SK-N-SH treated with all-trans-retinoic acid at 6 μM for 48 hours (cell line): ENCODE measurements around the gene VPS25.

Experiments used
- ATAC-seq: fragments of 200-7000 bp; cut with Tn5 transposase; 3 replicates; pipeline ENCODE4 v1.9.1; 2020; ENCODE audit warnings: mild to moderate bottlenecking, moderate library complexity
- BACH2 ChIP-seq: fragments of 250-450 bp; sonication (Bioruptor Pico); IDR thresholded peaks from 2 replicates; pipeline ENCODE4 v1.9.0; 2021; ENCODE audit warnings: mild to moderate bottlenecking, borderline replicate concordance
- CSDC2 ChIP-seq: fragments of 250-450 bp; sonication (Bioruptor Pico); IDR thresholded peaks from 2 replicates; pipeline ENCODE4 v1.5.0; 2020; ENCODE audit warnings: mild to moderate bottlenecking, moderate library complexity
- GLIS3 ChIP-seq: fragments of 250-450 bp; sonication (Bioruptor Pico); IDR thresholded peaks from 2 replicates; pipeline ENCODE4 v1.5.0; 2020; ENCODE audit warnings: mild to moderate bottlenecking, moderate library complexity
- ISL1 ChIP-seq: fragments of 250-450 bp; sonication (Bioruptor Pico); IDR thresholded peaks from 2 replicates; pipeline ENCODE4 v2.1.2; 2022; ENCODE audit warnings: mild to moderate bottlenecking, moderate library complexity
- OSR1 ChIP-seq: fragments of 250-450 bp; sonication (Bioruptor Pico); IDR thresholded peaks from 2 replicates; pipeline ENCODE4 v1.8.0; 2022; ENCODE audit warnings: moderate library complexity, mild to moderate bottlenecking, inconsistent platforms
- PPARA ChIP-seq: fragments of 250-450 bp; sonication (Bioruptor Pico); IDR thresholded peaks from 2 replicates; pipeline ENCODE4 v1.5.0; 2020; ENCODE audit warnings: mild to moderate bottlenecking, borderline replicate concordance
- RARB ChIP-seq: fragments of 250-450 bp; sonication (Bioruptor Pico); IDR thresholded peaks from 2 replicates; pipeline ENCODE4 v1.8.0; 2021; ENCODE audit warnings: mild to moderate bottlenecking, moderate library complexity
- SNAI2 ChIP-seq: fragments of 250-450 bp; sonication (Bioruptor Pico); IDR thresholded peaks from 2 replicates; pipeline ENCODE4 v1.5.0; 2020; ENCODE audit warnings: mild to moderate bottlenecking, moderate library complexity
- TCF4 ChIP-seq: fragments of 250-450 bp; sonication (Bioruptor Pico); IDR thresholded peaks from 2 replicates; pipeline ENCODE4 v1.8.0; 2021; ENCODE audit warnings: mild to moderate bottlenecking, moderate library complexity, borderline replicate concordance
- TOX ChIP-seq: fragments of 250-450 bp; sonication (Bioruptor Pico); IDR thresholded peaks from 2 replicates; pipeline ENCODE4 v1.8.0; 2021; ENCODE audit warnings: mild to moderate bottlenecking, moderate library complexity, borderline replicate concordance
- ZC3H10 ChIP-seq: fragments of 250-450 bp; sonication (Bioruptor Pico); IDR thresholded peaks from 2 replicates; pipeline ENCODE4 v1.5.1; 2021; ENCODE audit warnings: mild to moderate bottlenecking, moderate library complexity
- ZFP3 ChIP-seq: fragments of 250-450 bp; sonication (Bioruptor Pico); IDR thresholded peaks from 2 replicates; pipeline ENCODE4 v1.5.0; 2020; ENCODE audit warnings: mild to moderate bottlenecking, moderate library complexity
- ZFP30 ChIP-seq: fragments of 450-650 bp; formaldehyde crosslinking; IDR thresholded peaks from 2 replicates; pipeline ENCODE4 v1.5.0; 2022; ENCODE audit warnings: mild to moderate bottlenecking, moderate library complexity
- ZNF565 ChIP-seq: fragments of 450-650 bp; formaldehyde crosslinking; conservative IDR thresholded peaks from 2 replicates; pipeline ENCODE4 v1.5.0; 2020; ENCODE audit warnings: low read depth, mild to moderate bottlenecking, moderate library complexity
- ZNF70 ChIP-seq: fragments of 450-650 bp; formaldehyde crosslinking; IDR thresholded peaks from 2 replicates; pipeline ENCODE4 v1.5.0; 2020; ENCODE audit warnings: mild to moderate bottlenecking, moderate library complexity
- TF ChIP-seq, protein P1 (sequence below): fragments of 250-450 bp; sonication (Bioruptor Pico); IDR thresholded peaks from 2 replicates; pipeline ENCODE4 v1.5.0; 2020; ENCODE audit warnings: mild to moderate bottlenecking, moderate library complexity
- TF ChIP-seq, protein P2 (sequence below): fragments of 250-450 bp; sonication (Bioruptor Pico); IDR thresholded peaks from 2 replicates; pipeline ENCODE4 v1.8.0; 2020; ENCODE audit warnings: mild to moderate bottlenecking, moderate library complexity, borderline replicate concordance
- TF ChIP-seq, protein P3 (sequence below): fragments of 250-450 bp; sonication (Bioruptor Pico); IDR thresholded peaks from 2 replicates; pipeline ENCODE4 v1.5.1; 2021; ENCODE audit warnings: mild to moderate bottlenecking, moderate library complexity
- TF ChIP-seq, protein P4 (sequence below): fragments of 250-450 bp; sonication (Bioruptor Pico); IDR thresholded peaks from 2 replicates; pipeline ENCODE4 v1.8.0; 2021; ENCODE audit warnings: low read depth, mild to moderate bottlenecking, moderate library complexity, borderline replicate concordance
- TF ChIP-seq, protein P5 (sequence below): fragments of 250-450 bp; sonication (Bioruptor Pico); IDR thresholded peaks from 2 replicates; pipeline ENCODE4 v1.5.1; 2020; ENCODE audit warnings: low read depth, mild to moderate bottlenecking, moderate library complexity

Gene VPS25

DNA sequence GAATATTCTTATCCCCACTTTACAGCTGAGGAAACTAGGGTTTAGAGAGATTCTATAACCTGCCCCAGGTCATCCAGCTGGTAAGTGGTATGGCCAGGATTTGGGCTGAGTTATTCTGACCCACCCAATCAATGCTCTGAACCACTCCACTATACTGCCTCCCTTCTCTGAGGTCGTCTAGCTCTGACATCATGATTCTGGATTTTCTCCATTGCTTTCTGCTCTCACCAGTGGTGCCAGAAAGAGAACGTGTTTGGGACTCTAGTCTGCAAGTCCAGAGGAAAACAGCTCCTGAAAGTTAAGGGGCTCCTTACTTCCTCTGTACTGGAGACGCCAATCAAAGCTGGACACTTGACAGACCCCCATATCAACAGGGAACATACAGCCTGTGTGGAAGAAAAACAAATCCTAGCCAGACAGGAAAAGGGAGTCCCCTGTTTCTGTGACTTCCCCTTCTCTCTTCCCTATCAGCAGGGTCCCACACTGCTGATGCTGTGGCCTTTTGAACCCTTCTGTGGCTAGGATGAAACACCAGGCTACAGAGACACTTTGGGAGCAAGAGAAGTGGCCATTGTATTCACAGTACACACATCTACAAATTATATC is 22.4 kb upstream of the VPS25 start:
- no peak for ATAC-seq
- TF ChIP-seq ISL1 (CRISPR knock-in tag) (no peak), RARB (no peak), TCF4 (CRISPR knock-in tag) (no peak), TOX (CRISPR knock-in tag) (no peak), PPARA (no peak), GLIS3 (no peak), ZFP30 (no peak), ZFP3 (CRISPR knock-in tag) (no peak)
- TF ChIP-seq, protein P1, sequence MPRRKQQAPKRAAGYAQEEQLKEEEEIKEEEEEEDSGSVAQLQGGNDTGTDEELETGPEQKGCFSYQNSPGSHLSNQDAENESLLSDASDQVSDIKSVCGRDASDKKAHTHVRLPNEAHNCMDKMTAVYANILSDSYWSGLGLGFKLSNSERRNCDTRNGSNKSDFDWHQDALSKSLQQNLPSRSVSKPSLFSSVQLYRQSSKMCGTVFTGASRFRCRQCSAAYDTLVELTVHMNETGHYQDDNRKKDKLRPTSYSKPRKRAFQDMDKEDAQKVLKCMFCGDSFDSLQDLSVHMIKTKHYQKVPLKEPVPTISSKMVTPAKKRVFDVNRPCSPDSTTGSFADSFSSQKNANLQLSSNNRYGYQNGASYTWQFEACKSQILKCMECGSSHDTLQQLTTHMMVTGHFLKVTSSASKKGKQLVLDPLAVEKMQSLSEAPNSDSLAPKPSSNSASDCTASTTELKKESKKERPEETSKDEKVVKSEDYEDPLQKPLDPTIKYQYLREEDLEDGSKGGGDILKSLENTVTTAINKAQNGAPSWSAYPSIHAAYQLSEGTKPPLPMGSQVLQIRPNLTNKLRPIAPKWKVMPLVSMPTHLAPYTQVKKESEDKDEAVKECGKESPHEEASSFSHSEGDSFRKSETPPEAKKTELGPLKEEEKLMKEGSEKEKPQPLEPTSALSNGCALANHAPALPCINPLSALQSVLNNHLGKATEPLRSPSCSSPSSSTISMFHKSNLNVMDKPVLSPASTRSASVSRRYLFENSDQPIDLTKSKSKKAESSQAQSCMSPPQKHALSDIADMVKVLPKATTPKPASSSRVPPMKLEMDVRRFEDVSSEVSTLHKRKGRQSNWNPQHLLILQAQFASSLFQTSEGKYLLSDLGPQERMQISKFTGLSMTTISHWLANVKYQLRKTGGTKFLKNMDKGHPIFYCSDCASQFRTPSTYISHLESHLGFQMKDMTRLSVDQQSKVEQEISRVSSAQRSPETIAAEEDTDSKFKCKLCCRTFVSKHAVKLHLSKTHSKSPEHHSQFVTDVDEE (CRISPR knock-in tag) = no peak
- TF ChIP-seq, protein P2, sequence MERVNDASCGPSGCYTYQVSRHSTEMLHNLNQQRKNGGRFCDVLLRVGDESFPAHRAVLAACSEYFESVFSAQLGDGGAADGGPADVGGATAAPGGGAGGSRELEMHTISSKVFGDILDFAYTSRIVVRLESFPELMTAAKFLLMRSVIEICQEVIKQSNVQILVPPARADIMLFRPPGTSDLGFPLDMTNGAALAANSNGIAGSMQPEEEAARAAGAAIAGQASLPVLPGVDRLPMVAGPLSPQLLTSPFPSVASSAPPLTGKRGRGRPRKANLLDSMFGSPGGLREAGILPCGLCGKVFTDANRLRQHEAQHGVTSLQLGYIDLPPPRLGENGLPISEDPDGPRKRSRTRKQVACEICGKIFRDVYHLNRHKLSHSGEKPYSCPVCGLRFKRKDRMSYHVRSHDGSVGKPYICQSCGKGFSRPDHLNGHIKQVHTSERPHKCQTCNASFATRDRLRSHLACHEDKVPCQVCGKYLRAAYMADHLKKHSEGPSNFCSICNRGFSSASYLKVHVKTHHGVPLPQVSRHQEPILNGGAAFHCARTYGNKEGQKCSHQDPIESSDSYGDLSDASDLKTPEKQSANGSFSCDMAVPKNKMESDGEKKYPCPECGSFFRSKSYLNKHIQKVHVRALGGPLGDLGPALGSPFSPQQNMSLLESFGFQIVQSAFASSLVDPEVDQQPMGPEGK (CRISPR knock-in tag) = no peak

DNA sequence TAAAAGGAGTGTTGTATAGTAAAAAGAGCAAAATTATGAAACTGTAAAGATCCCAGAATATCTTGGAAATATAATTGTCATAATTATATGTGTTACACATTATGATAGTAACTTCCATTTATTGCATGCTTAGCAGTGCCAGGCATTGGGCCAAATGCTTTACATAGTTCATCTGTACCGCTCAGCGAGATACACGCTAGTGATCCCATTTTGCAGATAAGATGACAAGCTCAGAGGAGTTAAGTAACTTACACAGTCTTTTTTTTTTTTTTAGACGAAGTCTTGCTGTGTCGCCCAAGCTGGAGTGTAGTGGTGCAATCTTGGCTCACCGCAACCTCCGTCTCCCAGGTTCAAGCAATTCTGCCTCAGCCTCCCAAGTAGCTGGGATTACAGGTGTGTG is 21.6 kb upstream of the VPS25 start:
- no peak for ATAC-seq
- TF ChIP-seq, protein P3, sequence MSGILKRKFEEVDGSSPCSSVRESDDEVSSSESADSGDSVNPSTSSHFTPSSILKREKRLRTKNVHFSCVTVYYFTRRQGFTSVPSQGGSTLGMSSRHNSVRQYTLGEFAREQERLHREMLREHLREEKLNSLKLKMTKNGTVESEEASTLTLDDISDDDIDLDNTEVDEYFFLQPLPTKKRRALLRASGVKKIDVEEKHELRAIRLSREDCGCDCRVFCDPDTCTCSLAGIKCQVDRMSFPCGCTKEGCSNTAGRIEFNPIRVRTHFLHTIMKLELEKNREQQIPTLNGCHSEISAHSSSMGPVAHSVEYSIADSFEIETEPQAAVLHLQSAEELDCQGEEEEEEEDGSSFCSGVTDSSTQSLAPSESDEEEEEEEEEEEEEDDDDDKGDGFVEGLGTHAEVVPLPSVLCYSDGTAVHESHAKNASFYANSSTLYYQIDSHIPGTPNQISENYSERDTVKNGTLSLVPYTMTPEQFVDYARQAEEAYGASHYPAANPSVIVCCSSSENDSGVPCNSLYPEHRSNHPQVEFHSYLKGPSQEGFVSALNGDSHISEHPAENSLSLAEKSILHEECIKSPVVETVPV (CRISPR knock-in tag) = no peak
- TF ChIP-seq, protein P4, sequence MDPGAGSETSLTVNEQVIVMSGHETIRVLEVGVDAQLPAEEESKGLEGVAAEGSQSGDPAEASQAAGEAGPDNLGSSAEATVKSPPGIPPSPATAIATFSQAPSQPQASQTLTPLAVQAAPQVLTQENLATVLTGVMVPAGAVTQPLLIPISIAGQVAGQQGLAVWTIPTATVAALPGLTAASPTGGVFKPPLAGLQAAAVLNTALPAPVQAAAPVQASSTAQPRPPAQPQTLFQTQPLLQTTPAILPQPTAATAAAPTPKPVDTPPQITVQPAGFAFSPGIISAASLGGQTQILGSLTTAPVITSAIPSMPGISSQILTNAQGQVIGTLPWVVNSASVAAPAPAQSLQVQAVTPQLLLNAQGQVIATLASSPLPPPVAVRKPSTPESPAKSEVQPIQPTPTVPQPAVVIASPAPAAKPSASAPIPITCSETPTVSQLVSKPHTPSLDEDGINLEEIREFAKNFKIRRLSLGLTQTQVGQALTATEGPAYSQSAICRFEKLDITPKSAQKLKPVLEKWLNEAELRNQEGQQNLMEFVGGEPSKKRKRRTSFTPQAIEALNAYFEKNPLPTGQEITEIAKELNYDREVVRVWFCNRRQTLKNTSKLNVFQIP = no peak
- TF ChIP-seq ZNF70 (CRISPR knock-in tag) (no peak), ISL1 (CRISPR knock-in tag) (no peak), ZFP3 (CRISPR knock-in tag) (no peak), TOX (CRISPR knock-in tag) (no peak), GLIS3 (no peak)

DNA sequence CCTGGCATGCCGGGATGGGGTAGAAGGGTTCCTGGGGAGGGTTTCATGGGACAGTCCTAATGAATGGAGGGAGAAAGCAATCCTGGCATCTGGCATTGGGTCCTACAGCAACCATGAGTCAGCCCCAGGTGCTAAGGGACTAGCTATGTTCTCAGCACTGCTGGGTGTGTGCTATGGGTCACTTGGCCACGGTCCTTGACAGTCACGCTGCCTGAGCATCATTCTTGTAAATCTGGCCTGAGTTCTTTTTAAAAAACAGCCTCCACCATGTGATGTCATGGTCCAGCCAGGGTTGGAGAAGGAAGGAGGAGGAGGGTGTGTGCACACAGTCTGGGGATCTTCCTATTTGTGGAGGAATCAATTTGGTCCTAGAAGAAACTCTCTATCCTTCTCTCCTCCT is 18.5 kb upstream of the VPS25 start:
- peak; percentile 32; the same call in 2 of the 3 replicates for ATAC-seq
- no peak for TF ChIP-seq BACH2 (CRISPR knock-in tag)
- TF ChIP-seq PPARA = no peak
- TF ChIP-seq ISL1 (CRISPR knock-in tag) = no peak
- no peak for TF ChIP-seq SNAI2
- no peak for TF ChIP-seq OSR1 (CRISPR knock-in tag)
- TF ChIP-seq, protein P4 = no peak
- TF ChIP-seq ZNF70 (CRISPR knock-in tag) = no peak
- no peak for TF ChIP-seq CSDC2 (CRISPR knock-in tag)
- TF ChIP-seq ZFP3 (CRISPR knock-in tag) = no peak
- TF ChIP-seq ZC3H10 (CRISPR knock-in tag) = no peak
- no peak for TF ChIP-seq TCF4 (CRISPR knock-in tag)
- TF ChIP-seq, protein P2 (CRISPR knock-in tag) = no peak
- no peak for TF ChIP-seq TOX (CRISPR knock-in tag)
- TF ChIP-seq, protein P5, sequence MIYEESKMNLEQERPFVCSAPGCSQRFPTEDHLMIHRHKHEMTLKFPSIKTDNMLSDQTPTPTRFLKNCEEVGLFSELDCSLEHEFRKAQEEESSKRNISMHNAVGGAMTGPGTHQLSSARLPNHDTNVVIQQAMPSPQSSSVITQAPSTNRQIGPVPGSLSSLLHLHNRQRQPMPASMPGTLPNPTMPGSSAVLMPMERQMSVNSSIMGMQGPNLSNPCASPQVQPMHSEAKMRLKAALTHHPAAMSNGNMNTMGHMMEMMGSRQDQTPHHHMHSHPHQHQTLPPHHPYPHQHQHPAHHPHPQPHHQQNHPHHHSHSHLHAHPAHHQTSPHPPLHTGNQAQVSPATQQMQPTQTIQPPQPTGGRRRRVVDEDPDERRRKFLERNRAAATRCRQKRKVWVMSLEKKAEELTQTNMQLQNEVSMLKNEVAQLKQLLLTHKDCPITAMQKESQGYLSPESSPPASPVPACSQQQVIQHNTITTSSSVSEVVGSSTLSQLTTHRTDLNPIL (CRISPR knock-in tag) = no peak
- no peak for TF ChIP-seq ZNF565 (CRISPR knock-in tag)
- TF ChIP-seq RARB = no peak
